ENCODE results near the gene GNMT. TPM values are rescaled to one million over a fixed set of nuclear protein-coding genes. Genes with fewer than 3 reads are reported as not detected.
A peak's percentile ranks its signal among the peaks of the same experiment; 100 is the strongest.

GNMT gene
- total and polyA plus RNA-seq, 9 of the 15 experiments (the other 6 are each of a cell fraction or from before 2014, with no cell fraction given), result 0.11 to 0.29 (median 0.15) TPM; not detected in 6

DNA sequence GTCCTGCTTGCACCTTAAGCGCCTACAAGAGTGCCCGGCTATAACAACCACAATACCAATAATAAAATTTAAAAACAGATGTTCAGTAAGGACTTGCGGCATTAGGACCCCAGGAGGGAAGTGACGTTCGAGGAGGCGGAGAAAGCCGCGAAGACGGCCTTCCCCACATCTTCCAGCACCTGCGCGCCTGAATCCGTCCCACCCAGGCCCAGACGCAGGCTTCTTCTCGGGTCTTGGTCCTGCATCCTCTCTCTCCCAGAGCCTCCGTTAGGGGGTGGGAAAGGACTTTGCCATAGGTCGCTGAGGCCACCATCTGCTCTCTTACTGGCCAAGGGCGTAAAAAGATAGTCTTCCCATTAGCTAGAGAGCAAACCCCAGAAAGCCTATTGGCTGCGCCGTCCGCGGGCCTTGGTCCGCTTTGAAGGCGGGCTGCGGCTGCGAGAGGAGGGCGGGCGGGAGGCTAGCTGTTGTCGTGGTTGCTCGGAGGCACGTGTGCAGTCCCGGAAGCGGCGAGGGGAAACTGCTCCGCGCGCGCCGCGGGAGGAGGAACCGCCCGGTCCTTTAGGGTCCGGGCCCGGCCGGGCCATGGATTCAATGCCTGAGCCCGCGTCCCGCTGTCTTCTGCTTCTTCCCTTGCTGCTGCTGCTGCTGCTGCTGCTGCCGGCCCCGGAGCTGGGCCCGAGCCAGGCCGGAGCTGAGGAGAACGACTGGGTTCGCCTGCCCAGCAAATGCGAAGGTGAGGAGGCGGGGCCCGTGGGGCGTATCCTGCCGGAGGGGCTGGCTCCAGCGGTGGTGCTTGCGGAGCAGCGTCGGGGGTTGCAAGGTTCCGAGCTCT is 31.4 kb upstream of the GNMT start, which contains the start of gene CNPY3 (continued):
- TF ChIP-seq, protein P1, sequence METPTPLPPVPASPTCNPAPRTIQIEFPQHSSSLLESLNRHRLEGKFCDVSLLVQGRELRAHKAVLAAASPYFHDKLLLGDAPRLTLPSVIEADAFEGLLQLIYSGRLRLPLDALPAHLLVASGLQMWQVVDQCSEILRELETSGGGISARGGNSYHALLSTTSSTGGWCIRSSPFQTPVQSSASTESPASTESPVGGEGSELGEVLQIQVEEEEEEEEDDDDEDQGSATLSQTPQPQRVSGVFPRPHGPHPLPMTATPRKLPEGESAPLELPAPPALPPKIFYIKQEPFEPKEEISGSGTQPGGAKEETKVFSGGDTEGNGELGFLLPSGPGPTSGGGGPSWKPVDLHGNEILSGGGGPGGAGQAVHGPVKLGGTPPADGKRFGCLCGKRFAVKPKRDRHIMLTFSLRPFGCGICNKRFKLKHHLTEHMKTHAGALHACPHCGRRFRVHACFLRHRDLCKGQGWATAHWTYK (CRISPR knock-in tag; IDR thresholded peaks at IDR 0.05), result no peak
- TF ChIP-seq ZNF239 (CRISPR knock-in tag; IDR thresholded peaks at IDR 0.05) (no peak), ZC3H8 (IDR thresholded peaks at IDR 0.05) (no peak), CXXC5 (CRISPR knock-in tag; IDR thresholded peaks at IDR 0.05) (peak; percentile 98), ZNF41 (CRISPR knock-in tag; conservative IDR thresholded peaks at IDR 0.05) (no peak), TBL1XR1 (IDR thresholded peaks at IDR 0.05; ENCODE audit: low read length in 2 of 2) (no peak; a peak in 2 of 4 replicates)
- TF ChIP-seq, protein P2, sequence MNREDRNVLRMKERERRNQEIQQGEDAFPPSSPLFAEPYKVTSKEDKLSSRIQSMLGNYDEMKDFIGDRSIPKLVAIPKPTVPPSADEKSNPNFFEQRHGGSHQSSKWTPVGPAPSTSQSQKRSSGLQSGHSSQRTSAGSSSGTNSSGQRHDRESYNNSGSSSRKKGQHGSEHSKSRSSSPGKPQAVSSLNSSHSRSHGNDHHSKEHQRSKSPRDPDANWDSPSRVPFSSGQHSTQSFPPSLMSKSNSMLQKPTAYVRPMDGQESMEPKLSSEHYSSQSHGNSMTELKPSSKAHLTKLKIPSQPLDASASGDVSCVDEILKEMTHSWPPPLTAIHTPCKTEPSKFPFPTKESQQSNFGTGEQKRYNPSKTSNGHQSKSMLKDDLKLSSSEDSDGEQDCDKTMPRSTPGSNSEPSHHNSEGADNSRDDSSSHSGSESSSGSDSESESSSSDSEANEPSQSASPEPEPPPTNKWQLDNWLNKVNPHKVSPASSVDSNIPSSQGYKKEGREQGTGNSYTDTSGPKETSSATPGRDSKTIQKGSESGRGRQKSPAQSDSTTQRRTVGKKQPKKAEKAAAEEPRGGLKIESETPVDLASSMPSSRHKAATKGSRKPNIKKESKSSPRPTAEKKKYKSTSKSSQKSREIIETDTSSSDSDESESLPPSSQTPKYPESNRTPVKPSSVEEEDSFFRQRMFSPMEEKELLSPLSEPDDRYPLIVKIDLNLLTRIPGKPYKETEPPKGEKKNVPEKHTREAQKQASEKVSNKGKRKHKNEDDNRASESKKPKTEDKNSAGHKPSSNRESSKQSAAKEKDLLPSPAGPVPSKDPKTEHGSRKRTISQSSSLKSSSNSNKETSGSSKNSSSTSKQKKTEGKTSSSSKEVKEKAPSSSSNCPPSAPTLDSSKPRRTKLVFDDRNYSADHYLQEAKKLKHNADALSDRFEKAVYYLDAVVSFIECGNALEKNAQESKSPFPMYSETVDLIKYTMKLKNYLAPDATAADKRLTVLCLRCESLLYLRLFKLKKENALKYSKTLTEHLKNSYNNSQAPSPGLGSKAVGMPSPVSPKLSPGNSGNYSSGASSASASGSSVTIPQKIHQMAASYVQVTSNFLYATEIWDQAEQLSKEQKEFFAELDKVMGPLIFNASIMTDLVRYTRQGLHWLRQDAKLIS (CRISPR knock-in tag; IDR thresholded peaks at IDR 0.05), result peak; percentile 89; the same call in 1 of the 2 replicates
- TF ChIP-seq, protein P3, sequence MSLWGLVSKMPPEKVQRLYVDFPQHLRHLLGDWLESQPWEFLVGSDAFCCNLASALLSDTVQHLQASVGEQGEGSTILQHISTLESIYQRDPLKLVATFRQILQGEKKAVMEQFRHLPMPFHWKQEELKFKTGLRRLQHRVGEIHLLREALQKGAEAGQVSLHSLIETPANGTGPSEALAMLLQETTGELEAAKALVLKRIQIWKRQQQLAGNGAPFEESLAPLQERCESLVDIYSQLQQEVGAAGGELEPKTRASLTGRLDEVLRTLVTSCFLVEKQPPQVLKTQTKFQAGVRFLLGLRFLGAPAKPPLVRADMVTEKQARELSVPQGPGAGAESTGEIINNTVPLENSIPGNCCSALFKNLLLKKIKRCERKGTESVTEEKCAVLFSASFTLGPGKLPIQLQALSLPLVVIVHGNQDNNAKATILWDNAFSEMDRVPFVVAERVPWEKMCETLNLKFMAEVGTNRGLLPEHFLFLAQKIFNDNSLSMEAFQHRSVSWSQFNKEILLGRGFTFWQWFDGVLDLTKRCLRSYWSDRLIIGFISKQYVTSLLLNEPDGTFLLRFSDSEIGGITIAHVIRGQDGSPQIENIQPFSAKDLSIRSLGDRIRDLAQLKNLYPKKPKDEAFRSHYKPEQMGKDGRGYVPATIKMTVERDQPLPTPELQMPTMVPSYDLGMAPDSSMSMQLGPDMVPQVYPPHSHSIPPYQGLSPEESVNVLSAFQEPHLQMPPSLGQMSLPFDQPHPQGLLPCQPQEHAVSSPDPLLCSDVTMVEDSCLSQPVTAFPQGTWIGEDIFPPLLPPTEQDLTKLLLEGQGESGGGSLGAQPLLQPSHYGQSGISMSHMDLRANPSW (CRISPR knock-in tag; IDR thresholded peaks at IDR 0.05), result peak; percentile 82; the same call in 1 of the 2 replicates
- TF ChIP-seq, protein P4, sequence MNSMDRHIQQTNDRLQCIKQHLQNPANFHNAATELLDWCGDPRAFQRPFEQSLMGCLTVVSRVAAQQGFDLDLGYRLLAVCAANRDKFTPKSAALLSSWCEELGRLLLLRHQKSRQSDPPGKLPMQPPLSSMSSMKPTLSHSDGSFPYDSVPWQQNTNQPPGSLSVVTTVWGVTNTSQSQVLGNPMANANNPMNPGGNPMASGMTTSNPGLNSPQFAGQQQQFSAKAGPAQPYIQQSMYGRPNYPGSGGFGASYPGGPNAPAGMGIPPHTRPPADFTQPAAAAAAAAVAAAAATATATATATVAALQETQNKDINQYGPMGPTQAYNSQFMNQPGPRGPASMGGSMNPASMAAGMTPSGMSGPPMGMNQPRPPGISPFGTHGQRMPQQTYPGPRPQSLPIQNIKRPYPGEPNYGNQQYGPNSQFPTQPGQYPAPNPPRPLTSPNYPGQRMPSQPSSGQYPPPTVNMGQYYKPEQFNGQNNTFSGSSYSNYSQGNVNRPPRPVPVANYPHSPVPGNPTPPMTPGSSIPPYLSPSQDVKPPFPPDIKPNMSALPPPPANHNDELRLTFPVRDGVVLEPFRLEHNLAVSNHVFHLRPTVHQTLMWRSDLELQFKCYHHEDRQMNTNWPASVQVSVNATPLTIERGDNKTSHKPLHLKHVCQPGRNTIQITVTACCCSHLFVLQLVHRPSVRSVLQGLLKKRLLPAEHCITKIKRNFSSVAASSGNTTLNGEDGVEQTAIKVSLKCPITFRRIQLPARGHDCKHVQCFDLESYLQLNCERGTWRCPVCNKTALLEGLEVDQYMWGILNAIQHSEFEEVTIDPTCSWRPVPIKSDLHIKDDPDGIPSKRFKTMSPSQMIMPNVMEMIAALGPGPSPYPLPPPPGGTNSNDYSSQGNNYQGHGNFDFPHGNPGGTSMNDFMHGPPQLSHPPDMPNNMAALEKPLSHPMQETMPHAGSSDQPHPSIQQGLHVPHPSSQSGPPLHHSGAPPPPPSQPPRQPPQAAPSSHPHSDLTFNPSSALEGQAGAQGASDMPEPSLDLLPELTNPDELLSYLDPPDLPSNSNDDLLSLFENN (IDR thresholded peaks at IDR 0.05; ENCODE audit: low read depth in 2 of 2, low read length in 2 of 2), result no peak
- TF ChIP-seq, protein P5, sequence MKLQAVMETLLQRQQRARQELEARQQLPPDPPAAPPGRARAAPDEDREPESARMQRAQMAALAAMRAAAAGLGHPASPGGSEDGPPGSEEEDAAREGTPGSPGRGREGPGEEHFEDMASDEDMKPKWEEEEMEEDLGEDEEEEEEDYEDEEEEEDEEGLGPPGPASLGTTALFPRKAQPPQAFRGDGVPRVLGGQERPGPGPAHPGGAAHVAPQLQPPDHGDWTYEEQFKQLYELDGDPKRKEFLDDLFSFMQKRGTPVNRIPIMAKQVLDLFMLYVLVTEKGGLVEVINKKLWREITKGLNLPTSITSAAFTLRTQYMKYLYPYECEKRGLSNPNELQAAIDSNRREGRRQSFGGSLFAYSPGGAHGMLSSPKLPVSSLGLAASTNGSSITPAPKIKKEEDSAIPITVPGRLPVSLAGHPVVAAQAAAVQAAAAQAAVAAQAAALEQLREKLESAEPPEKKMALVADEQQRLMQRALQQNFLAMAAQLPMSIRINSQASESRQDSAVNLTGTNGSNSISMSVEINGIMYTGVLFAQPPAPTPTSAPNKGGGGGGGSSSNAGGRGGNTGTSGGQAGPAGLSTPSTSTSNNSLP (IDR thresholded peaks at IDR 0.05; ENCODE audit: borderline replicate concordance, low read depth, low read length), result no peak

All from K562 (cell line).